Measurements from ENCODE around the gene SLFN12L.
"Not testable (repeated sequence)": the region's sequence is repeated elsewhere in the genome, so short reads cannot be mapped to it uniquely, and the experiment has no call there.

The SLFN12L gene

GRCh38 chr17:35493040-35493439, 44.4 kb downstream of the SLFN12L start:
- no peak for DNase-seq

- DNase-seq: no peak
Observed at GRCh38 chr17:35491417-35491816, 46.1 kb downstream of the SLFN12L start.

- no peak for DNase-seq
Observed at GRCh38 chr17:35489944-35490343, 47.5 kb downstream of the SLFN12L start.

DNA sequence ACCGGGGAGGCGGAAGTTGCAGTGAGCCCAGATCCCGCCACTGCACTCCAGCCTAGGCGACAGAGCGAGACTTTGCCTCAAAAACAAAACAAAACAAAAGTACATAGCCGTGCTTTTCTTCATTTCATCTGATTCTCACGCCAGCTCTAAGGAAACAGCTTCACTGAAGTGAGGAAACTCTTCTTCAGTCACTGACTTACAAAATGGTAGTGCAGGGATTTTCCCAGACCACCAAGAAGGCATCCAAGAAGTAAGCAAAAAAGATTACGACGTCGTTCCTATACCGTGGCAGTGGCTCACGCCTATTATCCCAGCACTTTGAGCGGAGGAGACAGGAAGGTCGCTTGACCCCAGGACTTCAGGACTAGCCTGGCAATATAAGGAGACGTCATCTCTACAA, 48.5 kb downstream of the SLFN12L start:
- DNase-seq: no peak

DNA sequence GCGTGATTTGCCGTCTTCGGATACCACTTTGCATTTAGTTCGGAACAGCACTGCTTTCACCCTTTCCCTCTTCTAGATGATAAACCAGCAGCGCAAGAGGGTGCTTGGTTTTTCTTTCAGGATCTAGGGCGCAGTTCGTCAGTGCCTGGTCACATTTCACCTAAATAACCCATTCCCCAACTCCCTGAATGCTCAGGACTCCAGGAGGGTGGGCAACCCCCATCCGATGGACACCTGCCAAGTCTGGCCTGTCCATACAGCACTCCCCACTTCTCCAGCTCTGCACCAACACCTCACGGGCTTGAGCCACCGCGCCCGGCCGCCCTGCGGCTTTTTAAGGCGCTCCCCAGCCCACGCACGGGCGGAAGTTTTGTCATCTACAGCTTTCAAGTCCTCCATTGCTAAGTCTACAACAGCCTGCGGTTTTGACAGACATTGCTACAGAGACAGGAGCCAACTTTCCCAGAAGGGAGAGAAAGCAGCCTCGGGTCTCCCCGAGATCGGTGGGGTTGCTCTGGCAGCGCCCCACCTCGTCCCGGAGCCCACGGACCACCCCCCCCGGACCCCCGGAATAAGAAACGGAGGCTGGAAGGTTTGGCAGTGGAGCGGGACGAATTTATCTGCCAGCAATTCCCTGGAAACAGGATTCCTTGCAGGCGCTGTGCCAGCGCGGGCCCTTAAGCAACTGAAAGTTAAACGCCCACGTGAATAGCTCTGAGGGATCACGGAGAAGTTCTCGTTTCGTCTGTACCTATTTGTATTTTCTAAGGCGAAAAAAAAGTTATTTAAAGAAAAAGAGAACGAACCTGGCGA, 50.4 kb downstream of the SLFN12L start:
- no peak for DNase-seq

- DNase-seq: no peak
Observed at GRCh38 chr17:35479271-35479670, 58.2 kb downstream of the SLFN12L start.

DNA sequence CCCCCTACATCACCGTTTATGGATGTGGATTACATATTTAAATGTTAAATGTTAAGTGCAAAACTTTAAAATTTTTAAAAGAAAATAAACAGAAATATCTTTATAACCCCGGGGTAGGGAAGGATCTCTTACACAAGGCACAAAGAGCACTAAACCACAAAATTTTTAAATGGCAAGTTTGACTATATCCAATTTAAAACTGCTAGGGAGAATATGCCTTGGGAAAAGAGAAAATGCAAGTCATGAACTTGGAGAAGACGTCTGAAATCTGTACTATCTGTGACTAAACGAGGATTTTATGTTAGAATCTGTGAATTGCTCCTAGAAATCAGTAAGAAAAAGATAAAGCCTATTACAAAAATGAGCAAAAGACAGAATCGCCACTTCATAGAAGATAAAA, 60.2 kb downstream of the SLFN12L start:
- no peak for DNase-seq

GRCh38 chr17:35476283-35476820, 61.1 kb downstream of the SLFN12L start:
- no peak for DNase-seq

DNA sequence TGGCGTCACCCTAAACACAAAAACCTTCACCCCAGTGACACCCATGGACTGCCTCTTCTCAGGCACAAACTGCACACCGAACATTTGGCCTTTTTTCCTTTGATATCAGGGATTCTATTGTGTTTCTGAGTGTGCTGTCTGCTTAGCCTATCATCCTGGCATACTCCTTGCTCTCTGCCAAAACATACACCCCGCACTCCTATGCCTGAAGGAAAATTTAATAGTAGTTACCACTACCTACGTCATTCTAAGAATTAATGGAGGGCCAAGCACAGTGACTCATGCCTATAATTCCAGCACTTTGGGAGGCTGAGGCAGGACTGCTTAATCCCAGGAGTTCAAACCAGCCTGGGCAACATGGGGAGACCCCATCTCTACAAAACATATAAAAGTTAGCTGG, 69.0 kb downstream of the SLFN12L start:
- no peak for DNase-seq

DNA sequence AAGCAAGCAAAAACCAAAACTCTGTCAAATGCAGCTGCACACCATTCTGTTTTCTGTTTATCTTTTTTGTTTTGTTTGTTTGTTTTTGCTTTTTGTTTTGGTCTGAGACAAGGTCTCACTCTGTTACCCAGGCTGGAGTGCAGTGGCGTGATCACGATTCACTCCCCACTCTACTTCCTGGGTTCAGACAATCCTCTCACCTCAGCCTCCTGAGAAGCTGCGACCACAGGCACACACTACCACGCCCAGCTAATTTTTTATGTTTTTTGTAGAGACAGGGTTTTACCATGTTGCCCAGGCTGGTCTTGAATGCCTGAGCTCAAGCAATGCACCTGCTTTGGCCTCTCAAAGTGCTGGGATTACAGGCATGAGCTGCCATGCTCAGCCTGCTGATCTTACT, 69.7 kb downstream of the SLFN12L start:
- DNase-seq: no peak

GRCh38 chr17:35460354-35460851, 77.1 kb downstream of the SLFN12L start:
- peak in 1 of 2 experiments; percentile 36 for DNase-seq

GRCh38 chr17:35454035-35454434, 83.4 kb downstream of the SLFN12L start:
- DNase-seq: not testable (repeated sequence)

- DNase-seq: no peak
Observed at GRCh38 chr17:35453171-35453570, 84.3 kb downstream of the SLFN12L start.

- no peak for DNase-seq
Observed at GRCh38 chr17:35449371-35449931, 88.0 kb downstream of the SLFN12L start.

DNA sequence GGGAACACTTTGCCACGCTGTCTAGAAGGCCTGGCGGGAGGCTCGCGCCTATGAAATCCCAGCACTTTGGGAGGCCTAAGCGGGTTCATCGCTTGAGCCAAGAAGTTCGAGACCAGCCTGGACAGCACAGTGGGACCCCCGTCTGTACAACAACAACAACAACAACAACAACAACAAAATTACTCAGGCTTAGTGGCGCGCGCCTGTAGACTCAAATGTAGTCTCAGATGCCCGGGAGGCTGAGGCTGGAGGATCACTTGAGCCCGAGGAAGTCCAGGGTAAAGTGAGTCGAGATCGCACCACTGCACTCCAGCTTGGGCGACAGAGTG, 88.6 kb downstream of the SLFN12L start:
- no peak for DNase-seq

GRCh38 chr17:35448214-35448898, 89.1 kb downstream of the SLFN12L start, which contains the start of gene SLFN13:
Gene SLFN13, minus strand, starts transcription at chr17:35448766. Its CDS starts 3,086 bp downstream, at chr17:35445680.
- DNase-seq: no peak

DNA sequence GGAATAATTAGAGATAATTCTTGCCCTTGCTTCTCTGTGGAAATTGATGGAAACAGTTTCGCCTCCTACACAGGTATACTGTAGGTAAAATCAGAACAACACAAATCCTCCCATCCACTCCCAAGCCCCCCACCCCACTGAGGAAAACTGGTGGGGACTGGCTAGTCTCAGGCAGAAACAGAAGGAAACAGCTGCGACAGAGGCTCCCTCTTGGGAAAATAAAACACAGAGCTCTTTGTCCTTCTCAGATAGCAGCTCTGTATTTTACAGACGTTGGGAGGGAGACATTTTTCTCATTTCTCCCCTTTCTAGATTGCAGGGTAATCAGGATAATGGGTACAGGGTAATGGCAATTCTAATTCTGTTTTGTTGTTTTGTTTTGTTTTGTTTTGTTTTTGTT, 90.0 kb downstream of the SLFN12L start:
- DNase-seq: no peak

GRCh38 chr17:35438433-35438832, 99.0 kb downstream of the SLFN12L start:
- DNase-seq: no peak

DNA sequence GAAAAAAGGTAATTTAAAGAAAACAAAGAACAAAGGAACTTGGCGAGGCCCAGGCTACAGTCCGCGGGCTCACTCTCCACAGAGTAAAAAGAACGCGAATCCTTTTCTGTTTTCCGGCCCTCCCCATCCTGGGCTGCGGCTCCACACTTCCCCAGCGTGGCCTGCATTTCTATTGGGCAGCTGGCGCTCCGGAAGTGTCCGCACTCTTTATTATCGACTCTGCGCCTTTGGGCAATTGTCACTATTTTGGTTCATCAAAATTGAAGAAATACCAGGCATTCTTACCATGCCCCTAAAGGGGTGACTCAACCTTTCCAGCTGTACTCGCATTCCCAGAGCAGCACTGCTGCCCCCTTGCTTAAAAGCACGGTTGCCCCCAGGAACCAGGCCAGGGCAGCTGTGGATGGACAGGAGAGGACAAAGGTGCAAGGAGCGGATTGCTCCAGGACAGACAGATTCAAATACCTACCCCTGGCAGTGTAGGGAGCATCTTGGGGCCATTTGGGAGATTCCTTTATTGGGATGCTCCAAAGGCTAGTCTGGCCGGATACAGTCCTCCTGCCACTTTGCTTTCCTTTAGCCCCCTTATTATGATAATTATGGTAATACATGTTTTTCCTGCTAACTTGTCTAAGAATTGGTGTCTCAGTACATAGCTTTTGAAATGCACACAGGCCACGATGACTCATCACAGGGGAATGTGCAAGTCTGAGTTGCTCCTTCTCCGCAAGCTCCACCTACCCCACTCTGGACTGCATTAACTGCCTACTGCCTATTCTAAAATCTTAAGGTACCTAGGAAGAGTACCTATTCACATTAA, 104.2 kb downstream of the SLFN12L start:
- no peak for DNase-seq

- DNase-seq: no peak
Observed at GRCh38 chr17:35432176-35433074, 105.1 kb downstream of the SLFN12L start, which contains the start of gene SLFN12. Gene SLFN12, minus strand, starts transcription at chr17:35432500. Its CDS starts 9,472 bp downstream, at chr17:35423028.

DNA sequence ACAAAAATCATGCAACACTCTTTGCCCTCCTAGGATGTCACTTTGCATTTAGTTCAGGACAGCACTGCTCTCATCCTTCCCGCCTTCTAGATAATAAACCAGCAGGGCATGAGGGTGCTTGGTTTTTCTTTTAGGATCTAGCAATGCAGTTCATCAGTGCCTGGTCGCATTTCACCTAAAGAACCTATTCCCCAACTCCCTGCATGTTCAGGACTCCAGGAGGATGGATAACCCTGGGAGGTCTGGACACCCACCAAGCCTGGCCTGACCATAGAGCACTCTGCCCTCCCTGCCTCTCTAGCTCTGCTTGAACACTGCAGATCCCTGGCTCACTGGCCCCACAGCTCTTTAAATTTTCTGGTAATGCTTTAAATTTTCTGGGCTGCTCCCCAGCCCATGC, 107.8 kb downstream of the SLFN12L start:
- no peak for DNase-seq

DNA sequence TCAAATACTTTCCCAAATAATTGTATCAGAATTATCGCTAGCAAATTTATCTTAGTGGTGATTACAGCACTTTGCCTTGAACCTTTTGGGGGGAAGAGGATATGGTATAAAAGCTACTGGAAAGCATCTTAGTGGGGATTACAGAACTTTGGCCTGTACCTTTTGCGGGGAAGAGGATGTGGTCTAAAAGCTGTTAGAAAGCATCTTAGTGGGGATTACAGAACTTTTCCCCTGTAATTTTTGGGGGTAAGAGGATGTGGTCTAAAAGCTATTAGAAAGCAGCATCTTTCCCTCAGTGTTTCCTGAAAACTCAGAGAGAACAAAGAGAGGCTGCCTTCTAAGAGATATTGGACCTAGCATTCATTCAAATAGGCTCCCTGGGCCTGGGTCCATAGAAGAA, 109.2 kb downstream of the SLFN12L start:
- DNase-seq: no peak
